ENCODE results near the gene MPZL3. TPM values are rescaled to one million over a fixed set of nuclear protein-coding genes. Genes with fewer than 3 reads are reported as not detected.

Gene MPZL3
- total RNA-seq, 1 donor from 2014 or later = 8.5 TPM

DNA sequence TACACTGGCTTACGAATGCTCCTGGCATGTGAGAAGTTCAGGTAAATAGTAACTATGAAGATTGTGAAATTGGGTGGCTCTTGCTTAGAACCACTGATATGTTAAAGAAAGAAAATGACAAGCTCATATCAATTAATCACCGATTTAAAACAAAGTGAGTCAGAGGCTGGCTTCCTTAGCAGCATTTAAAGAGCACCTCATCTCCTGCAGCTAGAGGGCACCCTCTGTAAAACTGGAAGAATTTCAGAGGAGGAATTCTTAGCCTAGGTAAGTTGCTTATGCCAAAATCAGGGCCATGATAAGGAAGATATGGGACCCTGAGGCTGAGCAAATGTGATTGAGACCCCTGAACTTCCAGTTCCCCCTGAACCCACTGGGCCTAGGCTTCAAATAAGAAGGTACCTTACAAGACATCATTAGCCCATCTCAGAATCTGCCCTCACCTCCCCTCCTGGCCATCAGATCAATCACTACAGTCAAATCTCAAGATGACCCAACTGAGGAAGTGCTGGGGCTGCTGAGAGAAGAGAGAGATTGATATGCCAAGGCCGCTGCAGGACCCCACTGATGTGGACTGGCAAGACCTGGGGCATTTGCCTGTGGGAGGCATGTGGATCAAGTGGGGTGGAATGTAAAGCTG is 43.8 kb upstream of the MPZL3 start:
- TF ChIP-seq, protein P1, sequence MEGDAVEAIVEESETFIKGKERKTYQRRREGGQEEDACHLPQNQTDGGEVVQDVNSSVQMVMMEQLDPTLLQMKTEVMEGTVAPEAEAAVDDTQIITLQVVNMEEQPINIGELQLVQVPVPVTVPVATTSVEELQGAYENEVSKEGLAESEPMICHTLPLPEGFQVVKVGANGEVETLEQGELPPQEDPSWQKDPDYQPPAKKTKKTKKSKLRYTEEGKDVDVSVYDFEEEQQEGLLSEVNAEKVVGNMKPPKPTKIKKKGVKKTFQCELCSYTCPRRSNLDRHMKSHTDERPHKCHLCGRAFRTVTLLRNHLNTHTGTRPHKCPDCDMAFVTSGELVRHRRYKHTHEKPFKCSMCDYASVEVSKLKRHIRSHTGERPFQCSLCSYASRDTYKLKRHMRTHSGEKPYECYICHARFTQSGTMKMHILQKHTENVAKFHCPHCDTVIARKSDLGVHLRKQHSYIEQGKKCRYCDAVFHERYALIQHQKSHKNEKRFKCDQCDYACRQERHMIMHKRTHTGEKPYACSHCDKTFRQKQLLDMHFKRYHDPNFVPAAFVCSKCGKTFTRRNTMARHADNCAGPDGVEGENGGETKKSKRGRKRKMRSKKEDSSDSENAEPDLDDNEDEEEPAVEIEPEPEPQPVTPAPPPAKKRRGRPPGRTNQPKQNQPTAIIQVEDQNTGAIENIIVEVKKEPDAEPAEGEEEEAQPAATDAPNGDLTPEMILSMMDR (IDR thresholded peaks at IDR 0.05; ENCODE audit: insufficient read depth, low read depth, low read length) = peak; percentile 29
- TF ChIP-seq EZH2 (IDR thresholded peaks at IDR 0.05; ENCODE audit: insufficient read depth, low read length) = no peak
- no peaks in the 10 kb centered on the region for H3K36me3 Mint-ChIP-seq (ENCODE audit: low read depth, unreplicated experiment)
- H3K9me3 Mint-ChIP-seq (ENCODE audit: unreplicated experiment) = no peaks in the 10 kb centered on the region
- H3K27ac Mint-ChIP-seq (ENCODE audit: unreplicated experiment) = no peak overlapping the region
- peak; percentile 18 for DNase-seq (ENCODE audit: low read depth)
- H3K9me3 ChIP-seq (ENCODE audit: insufficient read depth, low read depth, low read length) = no peaks in the 10 kb centered on the region
- H3K4me1 Mint-ChIP-seq (ENCODE audit: low read depth, unreplicated experiment) = no peaks in the 10 kb centered on the region
- no peak for FAIRE-seq
- H3K36me3 ChIP-seq (ENCODE audit: insufficient read depth, low read length) = no peaks in the 10 kb centered on the region
- H3K9ac ChIP-seq (ENCODE audit: low read length) = no peak overlapping the region
- no peaks in the 10 kb centered on the region for H4K20me1 ChIP-seq (ENCODE audit: insufficient read depth, low read length)
- H2AFZ ChIP-seq (ENCODE audit: low read depth, low read length) = no peak overlapping the region
- no peak overlapping the region for H3K4me2 ChIP-seq (ENCODE audit: low read length)
- peaks cover 14% of the 10 kb centered on the region for H3K27me3 ChIP-seq (ENCODE audit: insufficient read depth, low read length)
- no peak overlapping the region for H3K27ac ChIP-seq (ENCODE audit: low read depth, low read length)
- H3K4me1 ChIP-seq (ENCODE audit: insufficient read depth, low read length) = no peaks in the 10 kb centered on the region
- no peak overlapping the region for H3K4me3 Mint-ChIP-seq (ENCODE audit: unreplicated experiment)
- H3K4me3 ChIP-seq (ENCODE audit: insufficient read depth, low read depth, low read length) = no peak overlapping the region
- H3K79me2 ChIP-seq (ENCODE audit: insufficient read depth, low read length) = no peaks in the 10 kb centered on the region
- H3K27me3 Mint-ChIP-seq (ENCODE audit: low read depth, unreplicated experiment) = peaks cover 37% of the 10 kb centered on the region

DNA sequence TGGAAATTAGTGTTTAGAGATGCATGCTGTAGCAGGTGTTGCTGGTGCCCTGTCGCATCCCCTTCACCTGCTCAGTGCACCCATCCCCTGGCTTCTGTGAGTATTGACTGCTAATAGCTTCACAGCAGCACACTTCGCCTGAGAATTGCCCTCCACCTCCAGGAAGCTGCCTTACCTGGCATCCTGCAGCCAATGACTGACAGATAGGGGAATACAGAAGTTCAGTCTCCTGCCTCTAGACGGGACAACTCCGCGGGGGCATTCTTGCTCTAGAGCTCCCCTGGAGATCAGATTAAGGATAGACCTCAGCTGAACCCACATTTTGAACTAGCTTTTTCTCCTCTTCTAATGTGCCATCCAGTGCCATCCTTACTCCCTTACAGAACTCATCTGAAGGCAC is 43.0 kb upstream of the MPZL3 start:
- Histone ChIP-seq H3K79me2 (ENCODE audit: insufficient read depth, low read length) (no peaks in the 10 kb centered on the region), H3K27ac (ENCODE audit: low read depth, low read length) (no peak overlapping the region), H3K27me3 (ENCODE audit: insufficient read depth, low read length) (peaks cover 11% of the 10 kb centered on the region), H3K36me3 (ENCODE audit: insufficient read depth, low read length) (no peaks in the 10 kb centered on the region), H3K4me3 (ENCODE audit: insufficient read depth, low read depth, low read length) (no peak overlapping the region), H3K4me1 (ENCODE audit: insufficient read depth, low read length) (no peaks in the 10 kb centered on the region), H3K4me2 (ENCODE audit: low read length) (no peak overlapping the region), H3K9ac (ENCODE audit: low read length) (no peak overlapping the region), H2AFZ (ENCODE audit: low read depth, low read length) (no peak overlapping the region), H3K9me3 (ENCODE audit: insufficient read depth, low read depth, low read length) (no peaks in the 10 kb centered on the region), H4K20me1 (ENCODE audit: insufficient read depth, low read length) (no peaks in the 10 kb centered on the region)
- no peak for FAIRE-seq
- Mint-ChIP-seq H3K9me3 (ENCODE audit: unreplicated experiment) (no peaks in the 10 kb centered on the region), H3K27ac (ENCODE audit: unreplicated experiment) (no peak overlapping the region), H3K27me3 (ENCODE audit: low read depth, unreplicated experiment) (peaks cover 32% of the 10 kb centered on the region), H3K4me3 (ENCODE audit: unreplicated experiment) (no peak overlapping the region), H3K36me3 (ENCODE audit: low read depth, unreplicated experiment) (no peaks in the 10 kb centered on the region), H3K4me1 (ENCODE audit: low read depth, unreplicated experiment) (no peaks in the 10 kb centered on the region)
- no peak for DNase-seq (ENCODE audit: low read depth)
- TF ChIP-seq, protein P1 (IDR thresholded peaks at IDR 0.05; ENCODE audit: insufficient read depth, low read depth, low read length) = no peak
- TF ChIP-seq EZH2 (IDR thresholded peaks at IDR 0.05; ENCODE audit: insufficient read depth, low read length) = no peak

DNA sequence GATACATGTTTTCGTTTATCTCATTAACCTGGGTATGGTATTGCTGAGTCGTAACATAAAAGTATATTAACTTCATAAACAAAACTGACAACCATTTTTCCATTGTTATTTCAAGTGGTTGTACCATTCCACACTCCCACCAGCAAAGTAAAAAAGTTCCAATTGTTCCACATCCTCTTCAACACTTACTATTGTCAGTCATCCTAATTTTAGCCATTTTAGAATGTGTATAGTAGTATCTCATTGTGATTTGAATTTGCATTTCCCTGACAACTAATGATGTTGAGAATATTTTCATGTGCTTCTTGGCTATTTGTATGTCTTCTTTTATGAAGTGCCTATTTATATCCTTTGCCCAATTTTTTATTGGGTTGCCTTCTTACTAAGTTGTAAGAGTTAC is 41.9 kb upstream of the MPZL3 start:
- Histone ChIP-seq H3K79me2 (ENCODE audit: insufficient read depth, low read length) (no peaks in the 10 kb centered on the region), H3K4me2 (ENCODE audit: low read length) (no peak overlapping the region), H3K36me3 (ENCODE audit: insufficient read depth, low read length) (no peaks in the 10 kb centered on the region), H4K20me1 (ENCODE audit: insufficient read depth, low read length) (no peaks in the 10 kb centered on the region), H3K9ac (ENCODE audit: low read length) (no peak overlapping the region), H3K9me3 (ENCODE audit: insufficient read depth, low read depth, low read length) (no peaks in the 10 kb centered on the region), H2AFZ (ENCODE audit: low read depth, low read length) (no peak overlapping the region), H3K4me1 (ENCODE audit: insufficient read depth, low read length) (no peaks in the 10 kb centered on the region), H3K27me3 (ENCODE audit: insufficient read depth, low read length) (peaks cover 15% of the 10 kb centered on the region), H3K27ac (ENCODE audit: low read depth, low read length) (no peak overlapping the region), H3K4me3 (ENCODE audit: insufficient read depth, low read depth, low read length) (no peak overlapping the region)
- DNase-seq (ENCODE audit: low read depth) (no peak), FAIRE-seq (no peak)
- no peak for TF ChIP-seq EZH2 (IDR thresholded peaks at IDR 0.05; ENCODE audit: insufficient read depth, low read length)
- TF ChIP-seq, protein P1 (IDR thresholded peaks at IDR 0.05; ENCODE audit: insufficient read depth, low read depth, low read length) = no peak
- H3K36me3 Mint-ChIP-seq (ENCODE audit: low read depth, unreplicated experiment) = no peaks in the 10 kb centered on the region
- H3K27ac Mint-ChIP-seq (ENCODE audit: unreplicated experiment) = no peak overlapping the region
- no peaks in the 10 kb centered on the region for H3K9me3 Mint-ChIP-seq (ENCODE audit: unreplicated experiment)
- H3K4me3 Mint-ChIP-seq (ENCODE audit: unreplicated experiment) = no peak overlapping the region
- peaks cover 25% of the 10 kb centered on the region for H3K27me3 Mint-ChIP-seq (ENCODE audit: low read depth, unreplicated experiment)
- H3K4me1 Mint-ChIP-seq (ENCODE audit: low read depth, unreplicated experiment) = no peaks in the 10 kb centered on the region

Measured in astrocyte (in vitro differentiated cells and primary cell).